OCI-LY7 (cell line): ENCODE measurements around the gene FUT7. TPM values are rescaled to one million over a fixed set of nuclear protein-coding genes. Genes with fewer than 3 reads are reported as not detected.

Source experiments
- BruUV-seq: library from RNA; stranded (reverse); fragments of 400-500 nt; replicated peaks from 2 replicates; lab custom pipeline; 2021; lab: Mats Ljungman, UMichigan
- CTCF ChIA-PET: fragments of 300-600 bp; sonication (Branson Sonifier 250); formaldehyde crosslinking; loops from one replicate; lab custom pipeline; 2022; ENCODE audit warnings: antibody characterized with exemption; ENCODE audit not compliant: unreplicated experiment; lab: Charles Lee
- POLR2A ChIA-PET: fragments of 300-600 bp; sonication (Branson Sonifier 250); formaldehyde crosslinking; loops from one replicate; lab custom pipeline; 2022; ENCODE audit warnings: antibody characterized with exemption; lab: Charles Lee
- DNase-seq: peaks from one replicate; pipeline ENCODE4 v3.0.0-alpha.2; 2015; ENCODE audit warnings: low spot score
- H2AFZ ChIP-seq: fragments of 200-600 bp; sonication (generic), shearing (Covaris generic); 2 replicates; pipeline ENCODE4 v1.6.1; 2014; ENCODE audit warnings: mild to moderate bottlenecking, antibody characterized with exemption, low read length, moderate library complexity
- H3K27ac ChIP-seq: fragments of 200-600 bp; sonication (generic); 2 replicates; pipeline ENCODE4 v1.5.1; 2014; ENCODE audit warnings: mixed run types, low read depth, mild to moderate bottlenecking, moderate library complexity, low read length, inconsistent platforms; ENCODE audit not compliant: poor library complexity, severe bottlenecking
- H3K36me3 ChIP-seq: fragments of 200-600 bp; sonication (generic); 2 replicates; pipeline ENCODE4 v1.6.1; 2014; ENCODE audit warnings: mild to moderate bottlenecking, antibody characterized with exemption, low read length, moderate library complexity, mixed read lengths; ENCODE audit not compliant: insufficient read depth
- H3K4me1 ChIP-seq: fragments of 200-600 bp; sonication (generic); 2 replicates; pipeline ENCODE4 v1.5.1; 2014; ENCODE audit warnings: mild to moderate bottlenecking, low read length; ENCODE audit not compliant: insufficient read depth, poor library complexity, severe bottlenecking
- H3K4me2 ChIP-seq: fragments of 200-600 bp; sonication (generic); 2 replicates; pipeline ENCODE4 v1.6.1; 2014; ENCODE audit warnings: mild to moderate bottlenecking, low read length
- H3K4me3 ChIP-seq: fragments of 200-600 bp; sonication (generic); 2 replicates; pipeline ENCODE4 v1.5.1; 2014; ENCODE audit warnings: mild to moderate bottlenecking, low read depth, low read length; ENCODE audit not compliant: poor library complexity, severe bottlenecking
- H3K79me2 ChIP-seq: fragments of 200-600 bp; sonication (generic); 2 replicates; pipeline ENCODE4 v1.6.1; 2016; ENCODE audit warnings: low read depth, mild to moderate bottlenecking, low read length, moderate library complexity, mixed read lengths; ENCODE audit not compliant: insufficient read depth
- H3K9me2 ChIP-seq: fragments of 200-600 bp; sonication (generic); 2 replicates; pipeline ENCODE4 v1.6.1; 2016; ENCODE audit warnings: mild to moderate bottlenecking, low read length, mixed read lengths; ENCODE audit not compliant: insufficient read depth
- H3K9me3 ChIP-seq: fragments of 200-600 bp; sonication (generic); 2 replicates; pipeline ENCODE4 v1.6.1; 2014; ENCODE audit warnings: mild to moderate bottlenecking, mixed run types, low read length, mixed read lengths
- H4K20me1 ChIP-seq: fragments of 200-600 bp; sonication (generic); 2 replicates; pipeline ENCODE4 v1.6.1; 2014; ENCODE audit warnings: mild to moderate bottlenecking, antibody characterized with exemption, low read length, moderate library complexity, mixed read lengths; ENCODE audit not compliant: insufficient read depth
- CTCF ChIP-seq: fragments of 200-600 bp; sonication (generic); conservative IDR thresholded peaks from 2 replicates; pipeline ENCODE4 v1.5.1; 2014; ENCODE audit warnings: mild to moderate bottlenecking, antibody characterized with exemption, low read length, moderate library complexity, mixed read lengths
- EZH2phosphoT487 ChIP-seq: fragments of 200-600 bp; sonication (generic); IDR thresholded peaks from 2 replicates; pipeline ENCODE4 v1.6.1; 2018; ENCODE audit warnings: low read depth, borderline replicate concordance, mild to moderate bottlenecking, mixed run types, antibody characterized with exemption, low read length, moderate library complexity, mixed read lengths
- intact Hi-C: fragments of 100-400 bp; cut with micrococcal nuclease; formaldehyde crosslinking; loops from one replicate; pipeline ENCODE4 v1.10.0; 2022; ENCODE audit not compliant: unreplicated experiment
- total RNA-seq, 2 experiments: library from RNA; depleted of rRNA in 1 of 2; stranded (reverse); fragments of >200 nt in 1 of 2; shearing (Covaris generic) in 1 of 2; gene quantifications; 2 replicates each; pipeline ENCODE4 v1.2.3, GENCODE V29; 2014 to 2022

FUT7 gene
- total RNA-seq, 2 experiments from 2014 or later, result 0.21 TPM; not detected in 1

GRCh38 chr9:137050570-137050969 is 18.7 kb upstream of the FUT7 start:
- H3K36me3 ChIP-seq, result no peaks in the 10 kb centered on the region
- POLR2A ChIA-PET, result no interaction called here
- H3K9me3 ChIP-seq, result no peaks in the 10 kb centered on the region
- no peak overlapping the region for H3K4me2 ChIP-seq
- no peak for DNase-seq
- BruUV-seq, result no TSS peak
- H4K20me1 ChIP-seq, result no peaks in the 10 kb centered on the region
- intact Hi-C loops, result no loop called here
- no peaks in the 10 kb centered on the region for H3K9me2 ChIP-seq
- no peak overlapping the region for H3K27ac ChIP-seq
- no peak overlapping the region for H2AFZ ChIP-seq
- H3K4me3 ChIP-seq, result no peak overlapping the region
- TF ChIP-seq EZH2phosphoT487, result no peak
- TF ChIP-seq CTCF, result no peak
- CTCF ChIA-PET, result no interaction called here
- H3K79me2 ChIP-seq, result no peaks in the 10 kb centered on the region
- peaks cover 4% of the 10 kb centered on the region for H3K4me1 ChIP-seq

- Histone ChIP-seq H3K27ac (no peak overlapping the region), H4K20me1 (0 out of 2 replicates have a peak, but pooled peaks cover 3% of the 10 kb centered on the region), H2AFZ (no peak overlapping the region), H3K9me3 (no peaks in the 10 kb centered on the region), H3K4me3 (no peak overlapping the region), H3K4me1 (peaks cover 4% of the 10 kb centered on the region), H3K4me2 (no peak overlapping the region), H3K36me3 (no peaks in the 10 kb centered on the region), H3K79me2 (no peaks in the 10 kb centered on the region), H3K9me2 (no peaks in the 10 kb centered on the region)
- ChIA-PET POLR2A (no interaction called here), CTCF (no interaction called here)
- intact Hi-C loops, result no loop called here
- peak; percentile 62 for DNase-seq
- BruUV-seq, result no TSS peak
- peak; percentile 71 for TF ChIP-seq CTCF
- no peak for TF ChIP-seq EZH2phosphoT487
These were observed 17.9 kb upstream of the FUT7 start for GRCh38 chr9:137049544-137050449.
